Naive thymus-derived CD4-positive, alpha-beta T cell (primary cell): ENCODE results near the gene BICC1. TPM values are rescaled to one million over a fixed set of nuclear protein-coding genes. Genes with fewer than 3 reads are reported as not detected.

Experiments used
- ATAC-seq: fragments of 150-1000 bp; cut with Tn5 transposase; 2 replicates; pipeline ENCODE4 v1.10.0; 2021; ENCODE audit warnings: mild to moderate bottlenecking, moderate library complexity
- CTCF ChIA-PET: fragments of 350-600 bp; sonication (Branson Sonifier 250); formaldehyde crosslinking; loops from one replicate; lab custom pipeline; 2021; ENCODE audit warnings: antibody characterized with exemption; lab: Charles Lee
- POLR2A ChIA-PET: fragments of 350-600 bp; sonication (Branson Sonifier 250); formaldehyde crosslinking; loops from one replicate; lab custom pipeline; 2021; ENCODE audit warnings: antibody characterized with exemption, inconsistent platforms; lab: Charles Lee
- DNase-seq, 9 donors: peaks; one replicate each; pipeline versions ENCODE4 v3.0.0 to v3.0.0-alpha.2; 2020 to 2022; ENCODE audit warnings: mixed read lengths in 1 of 9
- H3K27ac ChIP-seq: one replicate; pipeline ENCODE4 v1.7.0; 2013; ENCODE audit warnings: mild to moderate bottlenecking, low read depth, low read length, moderate library complexity
- H3K27me3 ChIP-seq, 2 donors: one replicate each; pipeline ENCODE4 v1.7.0; 2013; ENCODE audit warnings: low read length in 2 of 2, mild to moderate bottlenecking in 2 of 2, moderate library complexity in 2 of 2; ENCODE audit not compliant: control insufficient read depth in 2 of 2, insufficient read depth in 2 of 2
- H3K36me3 ChIP-seq, 3 experiments: 1 replicate in 2 of 3; 2 replicates in 1 of 3; pipeline ENCODE4 v1.7.0; 2013; ENCODE audit warnings: low read length in 3 of 3, mild to moderate bottlenecking in 3 of 3, moderate library complexity in 1 of 3; ENCODE audit not compliant: insufficient read depth in 3 of 3, control insufficient read depth in 2 of 3
- H3K4me1 ChIP-seq, 2 donors: one replicate each; pipeline ENCODE4 v1.7.0; 2013; ENCODE audit warnings: low read length in 2 of 2, mild to moderate bottlenecking in 2 of 2, moderate library complexity in 1 of 2; ENCODE audit not compliant: control insufficient read depth in 2 of 2, insufficient read depth in 2 of 2
- H3K4me3 ChIP-seq: 2 replicates; pipeline ENCODE4 v1.7.0; 2013; ENCODE audit warnings: mild to moderate bottlenecking, low read length
- H3K9me3 ChIP-seq, 3 experiments: 1 replicate in 2 of 3; 2 replicates in 1 of 3; pipeline ENCODE4 v1.7.0; 2013; ENCODE audit warnings: low read length in 3 of 3; ENCODE audit not compliant: control insufficient read depth in 2 of 3
- H3K27ac Mint-ChIP-seq, 9 donors: one replicate each; pipeline ENCODE4 v1.8.0; 2020 to 2022; ENCODE audit warnings: mixed read lengths in 9 of 9, mild to moderate bottlenecking in 8 of 9, moderate library complexity in 5 of 9, inconsistent platforms in 2 of 9
- H3K27me3 Mint-ChIP-seq, 5 donors: one replicate each; pipeline ENCODE4 v1.8.0; 2021 to 2022; ENCODE audit warnings: mixed read lengths in 5 of 5, mild to moderate bottlenecking in 1 of 5
- H3K36me3 Mint-ChIP-seq, 5 donors: one replicate each; pipeline ENCODE4 v1.8.0; 2020 to 2022; ENCODE audit warnings: mixed read lengths in 5 of 5, mild to moderate bottlenecking in 3 of 5, inconsistent platforms in 1 of 5
- H3K4me1 Mint-ChIP-seq, 7 donors: one replicate each; pipeline ENCODE4 v1.8.0; 2020 to 2022; ENCODE audit warnings: mixed read lengths in 7 of 7, mild to moderate bottlenecking in 3 of 7, inconsistent platforms in 1 of 7
- H3K4me3 Mint-ChIP-seq, 10 donors: one replicate each; pipeline ENCODE4 v1.8.0; 2020 to 2022; ENCODE audit warnings: mild to moderate bottlenecking in 10 of 10, mixed read lengths in 10 of 10, moderate library complexity in 6 of 10, inconsistent platforms in 2 of 10
- H3K9me3 Mint-ChIP-seq, 11 donors: one replicate each; pipeline ENCODE4 v1.8.0; 2020 to 2022; ENCODE audit warnings: mixed read lengths in 11 of 11, mild to moderate bottlenecking in 4 of 11, inconsistent platforms in 1 of 11, moderate library complexity in 1 of 11
- intact Hi-C, 2 donors: fragments of 100-400 bp; cut with micrococcal nuclease; formaldehyde crosslinking; loops; one replicate each; pipeline ENCODE4 v1.15.1; 2023
- polyA plus RNA-seq, 2 donors: library from polyadenylated mRNA; unstranded; fragments of 300-500 nt; fragmentation: Illumina TruSeq; gene quantifications; one replicate each; pipeline ENCODE4 v1.2.3, GENCODE V29; 2021
- total RNA-seq, 6 experiments: library from RNA in 5 of 6; stranded (reverse) in 5 of 6; gene quantifications; 1 replicate in 5 of 6; 2 replicates in 1 of 6; pipeline ENCODE4 v1.2.3 and lab custom pipeline; 2021 to 2026

Gene BICC1
- total and polyA plus RNA-seq, 7 experiments from 2014 or later: 0.05 to 0.10 TPM; not detected in 5

GRCh38 chr10:58516119-58516518 is 3.4 kb downstream of the BICC1 start:
- peaks cover 0 to 4% of the 10 kb centered on the region in 2 donors for H3K27me3 ChIP-seq
- DNase-seq (no peak), ATAC-seq (no peak)
- Mint-ChIP-seq H3K4me3 (no peak overlapping the region), H3K27me3 (peaks cover 35 to 63% (median 62%) of the 10 kb centered on the region in 5 donors), H3K9me3 (peaks cover 0 to 2% (median 0%) of the 10 kb centered on the region in 11 donors), H3K4me1 (peaks cover 6 to 18% (median 9%) of the 10 kb centered on the region in 7 donors), H3K27ac (no peak overlapping the region), H3K36me3 (peaks cover 0 to 4% (median 0%) of the 10 kb centered on the region in 5 donors)
- no peaks in the 10 kb centered on the region for H3K36me3 ChIP-seq
- intact Hi-C loops: no loop called here
- ChIA-PET CTCF (no interaction called here), POLR2A (no interaction called here)
- H3K4me3 ChIP-seq: no peak overlapping the region
- no peaks in the 10 kb centered on the region for H3K4me1 ChIP-seq
- H3K9me3 ChIP-seq: no peaks in the 10 kb centered on the region
- no peak overlapping the region for H3K27ac ChIP-seq

GRCh38 chr10:58516671-58517070 is 4.0 kb downstream of the BICC1 start:
- intact Hi-C loops: loop anchor here in 1 of 2 donors (1.0 kb wide), 1 partner anchor 217 kb away; no protein-coding TSS in a partner anchor

GRCh38 chr10:58517081-58517480 is 4.4 kb downstream of the BICC1 start:
- H3K4me3 ChIP-seq: no peak overlapping the region
- DNase-seq (no peak), ATAC-seq (no peak)
- POLR2A ChIA-PET: no interaction called here
- H3K27me3 ChIP-seq: peaks cover 0 to 4% of the 10 kb centered on the region in 2 donors
- intact Hi-C loops: loop anchor here in 1 of 2 donors (1.0 kb wide), 1 partner anchor 218 kb away; no protein-coding TSS in a partner anchor
- peaks cover 0 to 2% (median 0%) of the 10 kb centered on the region in 11 donors for H3K9me3 Mint-ChIP-seq
- H3K27ac Mint-ChIP-seq: no peak overlapping the region
- no peaks in the 10 kb centered on the region for H3K36me3 ChIP-seq
- no peak overlapping the region for H3K4me3 Mint-ChIP-seq
- no peak overlapping the region for H3K27ac ChIP-seq
- H3K9me3 ChIP-seq: no peaks in the 10 kb centered on the region
- CTCF ChIA-PET: no interaction called here
- H3K27me3 Mint-ChIP-seq: peaks cover 35 to 70% (median 69%) of the 10 kb centered on the region in 5 donors
- H3K36me3 Mint-ChIP-seq: peaks cover 0 to 4% (median 0%) of the 10 kb centered on the region in 5 donors
- H3K4me1 Mint-ChIP-seq: peaks cover 6 to 18% (median 8%) of the 10 kb centered on the region in 7 donors
- H3K4me1 ChIP-seq: no peaks in the 10 kb centered on the region

More at GRCh38 chr10:58516671-58517070, 4.0 kb downstream of the BICC1 start:
- H3K9me3 Mint-ChIP-seq: peaks cover 0 to 2% (median 0%) of the 10 kb centered on the region in 11 donors
- peaks cover 6 to 18% (median 9%) of the 10 kb centered on the region in 7 donors for H3K4me1 Mint-ChIP-seq
- peaks cover 0 to 4% (median 0%) of the 10 kb centered on the region in 5 donors for H3K36me3 Mint-ChIP-seq
- peaks cover 35 to 69% (median 66%) of the 10 kb centered on the region in 5 donors for H3K27me3 Mint-ChIP-seq
- no peak overlapping the region for H3K4me3 Mint-ChIP-seq
- Histone ChIP-seq H3K36me3 (no peaks in the 10 kb centered on the region), H3K4me3 (no peak overlapping the region), H3K27me3 (peaks cover 0 to 4% of the 10 kb centered on the region in 2 donors), H3K9me3 (no peaks in the 10 kb centered on the region), H3K27ac (no peak overlapping the region), H3K4me1 (no peaks in the 10 kb centered on the region)
- DNase-seq (no peak), ATAC-seq (no peak)
- POLR2A ChIA-PET: no interaction called here
- CTCF ChIA-PET: no interaction called here
- no peak overlapping the region for H3K27ac Mint-ChIP-seq

- no peaks in the 10 kb centered on the region for H3K4me1 ChIP-seq
- no peak overlapping the region for H3K27ac ChIP-seq
- no peaks in the 10 kb centered on the region for H3K36me3 ChIP-seq
- H3K9me3 ChIP-seq: no peaks in the 10 kb centered on the region
- DNase-seq: no peak
- ChIA-PET POLR2A (no interaction called here), CTCF (no interaction called here)
- H3K27me3 Mint-ChIP-seq: peaks cover 35 to 70% (median 68%) of the 10 kb centered on the region in 5 donors
- intact Hi-C loops: loop anchor here in 1 of 2 donors (1.0 kb wide), 1 partner anchor 218 kb away; no protein-coding TSS in a partner anchor
- peaks cover 0 to 12% (median 3%) of the 10 kb centered on the region in 7 donors for H3K4me1 Mint-ChIP-seq
- no peak for ATAC-seq
- peaks cover 0 to 1% (median 0%) of the 10 kb centered on the region in 11 donors for H3K9me3 Mint-ChIP-seq
- H3K27ac Mint-ChIP-seq: no peak overlapping the region
- H3K36me3 Mint-ChIP-seq: no peaks in the 10 kb centered on the region
- H3K27me3 ChIP-seq: peaks cover 0 to 4% of the 10 kb centered on the region in 2 donors
- no peak overlapping the region for H3K4me3 Mint-ChIP-seq
- no peak overlapping the region for H3K4me3 ChIP-seq
Measured at GRCh38 chr10:58517491-58518355, 5.1 kb downstream of the BICC1 start.

GRCh38 chr10:58518775-58519174 is 6.1 kb downstream of the BICC1 start:
- H3K4me1 ChIP-seq: no peaks in the 10 kb centered on the region
- no peak for ATAC-seq
- H3K4me1 Mint-ChIP-seq: peaks cover 0 to 8% (median under 1%) of the 10 kb centered on the region in 7 donors
- H3K36me3 ChIP-seq: no peaks in the 10 kb centered on the region
- H3K27me3 ChIP-seq: peaks cover 0 to 3% of the 10 kb centered on the region in 2 donors
- no peaks in the 10 kb centered on the region for H3K36me3 Mint-ChIP-seq
- no peak overlapping the region for H3K4me3 ChIP-seq
- H3K4me3 Mint-ChIP-seq: no peak overlapping the region
- peaks cover 0 to 1% (median 0%) of the 10 kb centered on the region in 11 donors for H3K9me3 Mint-ChIP-seq
- H3K27me3 Mint-ChIP-seq: peaks cover 31 to 67% (median 65%) of the 10 kb centered on the region in 5 donors
- no peak overlapping the region for H3K27ac ChIP-seq
- intact Hi-C loops: no loop called here
- H3K9me3 ChIP-seq: no peaks in the 10 kb centered on the region
- CTCF ChIA-PET: no interaction called here
- H3K27ac Mint-ChIP-seq: no peak overlapping the region
- DNase-seq: no peak
- POLR2A ChIA-PET: no interaction called here

- H3K4me3 Mint-ChIP-seq: no peak overlapping the region
Measured at GRCh38 chr10:58529077-58529728, 16.5 kb downstream of the BICC1 start.

More at GRCh38 chr10:58529077-58529728, 16.5 kb downstream of the BICC1 start:
- ATAC-seq: no peak
- Histone ChIP-seq H3K27me3 (no peaks in the 10 kb centered on the region), H3K4me1 (no peaks in the 10 kb centered on the region), H3K4me3 (no peak overlapping the region), H3K9me3 (no peaks in the 10 kb centered on the region), H3K36me3 (no peaks in the 10 kb centered on the region), H3K27ac (no peak overlapping the region)
- Mint-ChIP-seq H3K36me3 (peaks cover 0 to 7% (median 0%) of the 10 kb centered on the region in 5 donors), H3K27ac (no peak overlapping the region), H3K9me3 (peaks cover 0 to 17% (median 3%) of the 10 kb centered on the region in 11 donors), H3K27me3 (peaks cover 2 to 26% (median 22%) of the 10 kb centered on the region in 5 donors), H3K4me1 (no peaks in the 10 kb centered on the region)
- POLR2A ChIA-PET: no interaction called here
- intact Hi-C loops: no loop called here
- CTCF ChIA-PET: no interaction called here
- DNase-seq: no peak
